Measurements from ENCODE around the gene RBMS3. TPM values are rescaled to one million over a fixed set of nuclear protein-coding genes. Genes with fewer than 3 reads are reported as not detected.

Gene RBMS3
- total and polyA plus RNA-seq, 2 of the 8 experiments (the other 6 are each of a cell fraction or from before 2014, with no cell fraction given) = 3.7 to 6.9 TPM

- no peak overlapping the region for H3K56ac ChIP-seq (replicated peaks; ENCODE audit: insufficient read length, low read depth, low read length)
- no peak overlapping the region for H3K27ac ChIP-seq (ENCODE audit: low read depth, low read length)
- CTCF ChIA-PET (ENCODE audit: partially characterized antibody) = interaction anchor here (1.0 kb wide), 1 partner anchor 26 kb away, joined by 3 read pairs; no protein-coding TSS in a partner anchor
- H3K36me3 ChIP-seq (ENCODE audit: control insufficient read depth in 2 of 4, insufficient read depth in 4 of 4, low read length in 3 of 4) = no peaks in the 10 kb centered on the region
- no peak overlapping the region for H4K91ac ChIP-seq (replicated peaks; ENCODE audit: insufficient read length, low read length)
- no peak overlapping the region for H3K9ac ChIP-seq (replicated peaks in 1 of 4; ENCODE audit: extremely low read depth in 1 of 4, low read depth in 3 of 4, low read length in 3 of 4)
- H3K79me2 ChIP-seq (ENCODE audit: control insufficient read depth in 1 of 2, insufficient read depth in 2 of 2, low read length in 2 of 2) = no peaks in the 10 kb centered on the region
- H4K20me1 ChIP-seq (replicated peaks in 1 of 2; ENCODE audit: control insufficient read depth in 1 of 2, insufficient read depth in 2 of 2, low read length in 2 of 2) = no peaks in the 10 kb centered on the region
- no peak overlapping the region for H3K4ac ChIP-seq (replicated peaks; ENCODE audit: insufficient read length, low read depth, low read length)
- H3K9me3 ChIP-seq (ENCODE audit: insufficient read depth in 2 of 2, low read depth in 1 of 2, low read length in 1 of 2) = no peaks in the 10 kb centered on the region
- H2BK12ac ChIP-seq (ENCODE audit: low read depth, low read length) = no peak overlapping the region
- H3K23ac ChIP-seq (ENCODE audit: insufficient read length) = no peak overlapping the region
- no peak overlapping the region for H2AK5ac ChIP-seq (ENCODE audit: low read depth, low read length)
- no peaks in the 10 kb centered on the region for H3K79me1 ChIP-seq (ENCODE audit: low read depth, low read length)
- DNase-seq (ENCODE audit: low read depth in 1 of 2, low spot score in 2 of 2) (no peak), FAIRE-seq (no peak)
- no peak overlapping the region for H4K5ac ChIP-seq (ENCODE audit: insufficient read length, low read depth, low read length)
- H3K4me1 ChIP-seq (replicated peaks in 1 of 4; ENCODE audit: control insufficient read depth in 3 of 4, insufficient read depth in 4 of 4, low read length in 3 of 4) = peaks cover 0 to 6% (median 3%) of the 10 kb centered on the region in 4 experiments; a peak in 4 of 7 replicates
- H3K14ac ChIP-seq (ENCODE audit: insufficient read length) = no peak overlapping the region
- H3K23me2 ChIP-seq (ENCODE audit: low read depth, low read length) = no peaks in the 10 kb centered on the region
- 89% methylated on average over 3 of the region's 3 CpGs; no CpG with 5 or more reads in 1 of the 2 experiments for WGBS, 2 experiments (ENCODE audit: extremely low coverage in 1 of 2, insufficient coverage in 1 of 2, insufficient read length in 1 of 2, insufficient replicate concordance in 2 of 2, low coverage in 1 of 2, low lambda C conversion rate in 2 of 2, missing lambda C conversion rate in 1 of 2)
- POLR2A ChIA-PET (ENCODE audit: partially characterized antibody) = no interaction called here
- H2BK20ac ChIP-seq (ENCODE audit: low read length) = no peak overlapping the region
- no peak overlapping the region for H2AFZ ChIP-seq (ENCODE audit: low read length)
- no peak overlapping the region for H3K18ac ChIP-seq (ENCODE audit: extremely low read depth, low read length)
- no peak overlapping the region for H2BK15ac ChIP-seq (ENCODE audit: low read length)
- no peak overlapping the region for H3K4me3 ChIP-seq (ENCODE audit: extremely low read depth in 1 of 4, insufficient read depth in 2 of 4, low read depth in 3 of 4, low read length in 4 of 4)
- H4K8ac ChIP-seq (ENCODE audit: extremely low read depth, insufficient read depth, low read length) = no peak overlapping the region
- no peak overlapping the region for H2BK120ac ChIP-seq (replicated peaks; ENCODE audit: low read depth, low read length)
- no peak overlapping the region for H2BK5ac ChIP-seq (ENCODE audit: low read depth, low read length)
- no peaks in the 10 kb centered on the region for H3K27me3 ChIP-seq (replicated peaks in 1 of 4; ENCODE audit: control insufficient read depth in 3 of 4, extremely low read depth in 1 of 4, insufficient read depth in 3 of 4, low read length in 3 of 4)
- H3K4me2 ChIP-seq (ENCODE audit: insufficient read depth in 1 of 2, low read depth in 2 of 2, low read length in 2 of 2) = no peak overlapping the region
- TF ChIP-seq NRF1 (IDR thresholded peaks at IDR 0.05; ENCODE audit: low read depth, low read length) (no peak), PHF8 (conservative IDR thresholded peaks at IDR 0.05; ENCODE audit: low read depth, low read length) (no peak), SP4 (IDR thresholded peaks at IDR 0.05; ENCODE audit: low read length) (no peak), JUN (IDR thresholded peaks at IDR 0.05; ENCODE audit: low read depth, low read length) (no peak), CHD1 (IDR thresholded peaks at IDR 0.05; ENCODE audit: low read depth, low read length) (no peak), CBX5 (IDR thresholded peaks at IDR 0.05; ENCODE audit: low read depth, low read length) (no peak), MAX (IDR thresholded peaks at IDR 0.05) (no peak), CTCF (IDR thresholded peaks at IDR 0.05; ENCODE audit: control extremely low read depth in 1 of 3, insufficient read depth in 1 of 3, low read depth in 1 of 3, low read length in 3 of 3) (no peak), FOSL1 (IDR thresholded peaks at IDR 0.05; ENCODE audit: insufficient read depth, low read depth, low read length) (no peak), CEBPB (IDR thresholded peaks at IDR 0.05; ENCODE audit: low read depth, low read length) (no peak), YY1 (IDR thresholded peaks at IDR 0.05; ENCODE audit: low read depth, low read length) (no peak), EZH2 (IDR thresholded peaks at IDR 0.05; ENCODE audit: low read depth, low read length, severe bottlenecking) (no peak)
Observed at GRCh38 chr3:29513236-29513635, 232.4 kb downstream of the RBMS3 start.
